Measurements from ENCODE around the gene GARS1. TPM values are rescaled to one million over a fixed set of nuclear protein-coding genes. Genes with fewer than 3 reads are reported as not detected.
A peak's percentile ranks its signal among the peaks of the same experiment; 100 is the strongest.

The GARS1 gene
- total and polyA plus RNA-seq, 9 of the 15 experiments (the other 6 are each of a cell fraction or from before 2014, with no cell fraction given) = 142 to 769 (median 272) TPM

GRCh38 chr7:30613366-30614325 lies 19.0 kb downstream of the GARS1 start:
- H3K4me1 ChIP-seq (replicated peaks in 1 of 2; ENCODE audit: control insufficient read depth in 2 of 2, insufficient read depth in 2 of 2, low read length in 2 of 2) = no peaks in the 10 kb centered on the region
- H3K9me1 ChIP-seq (ENCODE audit: control insufficient read depth, insufficient read depth, low read length) = no peaks in the 10 kb centered on the region
- no peak for DNase-seq (ENCODE audit: extremely low read depth in 1 of 4, low spot score in 3 of 4)
- ChIA-PET POLR2A (interaction anchor here (0.8 to 3.3 kb wide), 7 partner anchors 8 to 16 kb away, joined by 5 to 19 read pairs (median 9); no protein-coding TSS in a partner anchor), CTCF (ENCODE audit: low intra/inter-chr PET ratio) (no interaction called here)
- H3K9me3 ChIP-seq (replicated peaks; ENCODE audit: control insufficient read depth, insufficient read depth, low read depth, low read length) = no peaks in the 10 kb centered on the region
- peaks cover 95% of the 10 kb centered on the region for H3K36me3 ChIP-seq (ENCODE audit: control insufficient read depth, insufficient read depth, low read length)
- H3K79me2 ChIP-seq (ENCODE audit: control insufficient read depth, insufficient read depth, low read length) = peaks cover 76% of the 10 kb centered on the region
- H2AFZ ChIP-seq (ENCODE audit: low read depth, low read length) = no peak overlapping the region
- TF ChIP-seq ZNF316 (IDR thresholded peaks at IDR 0.05) = peak; percentile 94
- peak; percentile 41 for TF ChIP-seq SUPT5H (IDR thresholded peaks at IDR 0.05)
- no peak for TF ChIP-seq ILK (tag; IDR thresholded peaks at IDR 0.05; ENCODE audit: borderline replicate concordance, low read depth)
- TF ChIP-seq GTF2E2 (tag; IDR thresholded peaks at IDR 0.05) = no peak
- peak; percentile 92 for TF ChIP-seq C11orf30 (IDR thresholded peaks at IDR 0.05; ENCODE audit: low read depth)
- peak; percentile 84 for TF ChIP-seq MAFG (tag; conservative IDR thresholded peaks at IDR 0.05)
- peak; percentile 78 for TF ChIP-seq MAFF (IDR thresholded peaks at IDR 0.05; ENCODE audit: low read length)
- peak; percentile 84 for TF ChIP-seq MAFK (IDR thresholded peaks at IDR 0.05; ENCODE audit: low read length)
- no peak for TF ChIP-seq GTF3C2 (IDR thresholded peaks at IDR 0.05; ENCODE audit: borderline replicate concordance, extremely low read depth, insufficient read length)
- no peak for TF ChIP-seq OTX1 (CRISPR knock-in tag; IDR thresholded peaks at IDR 0.05)
- TF ChIP-seq ZNF224 (CRISPR knock-in tag; IDR thresholded peaks at IDR 0.05) = no peak
- TF ChIP-seq RBM22 (IDR thresholded peaks at IDR 0.05; ENCODE audit: low read depth, low read length, poor library complexity, severe bottlenecking) = peak; percentile 40
- no peak overlapping the region for H3K9ac ChIP-seq (ENCODE audit: insufficient read depth in 1 of 2, low read depth in 2 of 2, low read length in 2 of 2)
- no peaks in the 10 kb centered on the region for H3K27me3 ChIP-seq (ENCODE audit: control insufficient read depth in 2 of 2, insufficient read depth in 2 of 2, low read length in 2 of 2)
- FAIRE-seq = no peak
- intact Hi-C loops (cut with micrococcal nuclease) (no loop called here), in situ Hi-C loops (cut with MboI) (no loop called here)
- WGBS (ENCODE audit: insufficient coverage, low coverage, missing lambda C conversion rate) = 98% methylated on average over 3 of the region's 4 CpGs
- H3K27ac ChIP-seq (ENCODE audit: extremely low read depth, low read depth, low read length) = no peak overlapping the region
- peak; percentile 22 for ATAC-seq
- no peak overlapping the region for H3K4me3 ChIP-seq
- peaks cover 4% of the 10 kb centered on the region; the same call in 1 of the 2 replicates for H4K20me1 ChIP-seq (replicated peaks; ENCODE audit: control insufficient read depth, insufficient read depth, low read length)
- H3K4me2 ChIP-seq (ENCODE audit: insufficient read depth, low read length) = no peak overlapping the region
- no TSS peak for BruUV-seq (replicated peaks)
